Measurements from ENCODE around the gene ACBD6. TPM values are rescaled to one million over a fixed set of nuclear protein-coding genes. Genes with fewer than 3 reads are reported as not detected.
"Not testable (repeated sequence)": the region's sequence is repeated elsewhere in the genome, so short reads cannot be mapped to it uniquely, and the experiment has no call there.

ACBD6 gene
- total RNA-seq, 1 donor from 2014 or later: 16.2 TPM

GRCh38 chr1:180440335-180440734, 62.0 kb downstream of the ACBD6 start:
- intact Hi-C loops (cut with DNase I): no loop called here
- DNase-seq: no peak

DNA sequence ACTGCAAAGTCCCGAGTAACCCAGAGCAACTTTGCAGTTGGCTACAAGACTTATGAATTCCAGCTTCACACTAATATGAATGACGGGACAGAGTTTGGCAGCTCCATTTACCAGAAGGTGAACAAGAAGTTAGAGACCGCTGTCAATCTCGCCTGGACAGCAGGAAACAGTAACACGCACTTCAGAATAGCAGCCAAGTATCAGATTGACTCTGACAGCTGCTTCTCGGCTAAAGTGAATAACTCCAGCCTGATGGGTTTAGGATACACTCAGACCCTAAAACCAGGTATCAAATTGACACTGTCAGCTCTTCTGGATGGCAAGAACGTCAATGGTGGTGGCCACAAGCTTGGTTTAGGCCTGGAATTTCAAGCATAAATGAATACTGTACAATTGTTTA, 66.8 kb downstream of the ACBD6 start:
- intact Hi-C loops (cut with DNase I): no loop called here
- no peak for ATAC-seq (ENCODE audit: poor library complexity)
- no peak for DNase-seq

More at GRCh38 chr1:180440335-180440734, 62.0 kb downstream of the ACBD6 start:
- ATAC-seq (ENCODE audit: poor library complexity): no peak

DNA sequence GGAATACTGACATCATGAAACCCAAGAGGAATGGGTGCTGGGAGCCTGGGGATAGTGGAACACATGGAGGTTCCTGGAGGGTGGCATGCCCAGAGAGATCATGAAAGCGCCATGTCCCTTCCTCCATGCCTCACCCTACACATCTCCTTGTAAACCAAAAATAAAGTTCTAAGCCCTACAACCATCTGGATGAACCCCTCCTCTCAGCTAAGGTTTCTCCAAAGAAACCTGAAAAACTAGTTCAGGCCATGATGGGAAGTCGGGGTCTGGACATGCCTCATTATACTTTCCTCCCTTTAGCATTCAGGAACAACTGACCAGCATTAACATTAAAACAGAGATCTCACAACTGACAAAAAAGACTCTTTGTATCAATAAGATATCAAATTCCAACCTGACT, 68.5 kb downstream of the ACBD6 start:
- intact Hi-C loops (cut with DNase I): no loop called here
- DNase-seq (no peak), ATAC-seq (ENCODE audit: poor library complexity) (no peak)

- ATAC-seq (ENCODE audit: poor library complexity) (no peak), DNase-seq (no peak)
- intact Hi-C loops (cut with DNase I): no loop called here
Measured at GRCh38 chr1:180431683-180432082, 70.7 kb downstream of the ACBD6 start.

GRCh38 chr1:180428782-180429695, 73.3 kb downstream of the ACBD6 start:
- intact Hi-C loops (cut with DNase I): no loop called here
- ATAC-seq (ENCODE audit: poor library complexity) (no peak), DNase-seq (no peak)

GRCh38 chr1:180425952-180426351, 76.4 kb downstream of the ACBD6 start:
- ATAC-seq (ENCODE audit: poor library complexity) (no peak), DNase-seq (no peak)
- intact Hi-C loops (cut with DNase I): no loop called here

DNA sequence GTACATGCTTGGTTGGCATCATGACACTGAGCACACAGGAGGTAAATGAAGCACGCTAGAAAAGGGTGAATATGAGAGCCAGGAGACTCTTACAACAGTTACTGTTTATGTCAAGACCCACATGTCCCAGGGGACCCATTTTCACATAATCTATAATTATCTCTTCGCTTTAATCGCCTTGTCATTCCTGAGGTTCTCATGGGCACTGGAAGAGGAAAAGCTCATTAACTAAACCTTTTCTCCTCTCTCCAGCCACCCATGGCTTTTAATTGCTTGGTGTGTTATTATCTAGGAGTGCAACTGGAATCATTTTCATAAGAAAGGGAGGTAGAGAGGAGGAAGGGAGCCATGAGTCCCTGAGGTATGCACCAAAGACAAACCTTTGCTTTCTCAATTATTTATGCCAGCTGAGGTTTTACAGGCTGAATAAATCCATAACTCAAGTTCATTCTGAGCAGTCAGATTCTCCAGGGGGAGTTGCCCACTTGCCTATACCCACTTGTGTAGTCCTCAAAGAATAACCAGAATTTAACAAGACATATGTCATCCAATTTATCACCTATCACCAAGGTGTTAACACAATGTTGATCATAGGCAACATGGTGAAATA, 77.4 kb downstream of the ACBD6 start:
- intact Hi-C loops (cut with DNase I): no loop called here
- DNase-seq (no peak), ATAC-seq (ENCODE audit: poor library complexity) (no peak)

GRCh38 chr1:180421614-180422013, 80.8 kb downstream of the ACBD6 start:
- intact Hi-C loops (cut with DNase I): no loop called here
- DNase-seq (no peak), ATAC-seq (ENCODE audit: poor library complexity) (no peak)

DNA sequence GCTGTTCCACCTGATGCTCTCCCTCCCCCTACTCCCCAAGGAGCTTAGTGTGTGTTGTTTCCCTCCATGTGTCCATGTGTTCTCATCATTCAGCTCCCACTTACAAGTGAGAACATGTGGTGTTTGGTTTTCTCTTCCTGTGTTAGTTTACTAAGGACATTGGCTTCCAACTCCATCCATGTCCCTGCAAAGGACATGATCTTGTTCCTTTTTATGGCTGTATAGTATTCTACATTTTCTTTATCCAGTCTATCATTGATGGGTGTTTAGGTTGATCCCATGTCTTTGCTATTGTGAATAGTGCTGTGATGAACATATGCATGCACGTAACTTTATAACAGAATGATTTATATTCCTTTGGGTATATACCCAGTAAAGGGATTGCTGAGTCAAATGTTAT, 81.2 kb downstream of the ACBD6 start:
- intact Hi-C loops (cut with DNase I); ATAC-seq (ENCODE audit: poor library complexity); DNase-seq: not testable (repeated sequence)

- ATAC-seq (ENCODE audit: poor library complexity) (peak; percentile 46), DNase-seq (no peak)
- intact Hi-C loops (cut with DNase I): loop anchor here (2.0 kb wide), 1 partner anchor 163 kb away; no protein-coding TSS in a partner anchor
Measured at GRCh38 chr1:180415985-180416633, 86.3 kb downstream of the ACBD6 start.

- intact Hi-C loops (cut with DNase I): no loop called here
- ATAC-seq (ENCODE audit: poor library complexity) (peak; percentile 41), DNase-seq (no peak)
Measured at GRCh38 chr1:180415236-180415848, 87.0 kb downstream of the ACBD6 start.

DNA sequence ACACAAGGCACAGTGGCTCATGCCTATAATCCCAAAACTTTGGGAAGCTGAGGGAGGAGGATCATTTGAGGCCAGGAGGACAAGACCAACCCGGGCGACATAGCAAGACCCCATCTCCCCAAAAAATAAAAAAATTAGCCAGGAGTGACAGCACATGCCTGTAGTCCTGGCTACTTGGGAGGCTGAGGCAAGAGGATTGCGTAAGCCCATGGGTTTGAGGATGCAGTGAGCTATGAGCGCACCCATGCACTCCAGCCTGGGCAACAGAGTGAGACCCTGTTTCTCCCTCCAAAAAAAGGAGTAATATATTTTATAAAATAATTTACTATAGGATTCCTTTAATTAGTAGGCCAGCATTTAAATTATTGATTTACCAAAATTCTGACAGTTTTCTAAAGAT, 89.8 kb downstream of the ACBD6 start:
- no peak for DNase-seq
- ATAC-seq (ENCODE audit: poor library complexity): no peak
- intact Hi-C loops (cut with DNase I): no loop called here

DNA sequence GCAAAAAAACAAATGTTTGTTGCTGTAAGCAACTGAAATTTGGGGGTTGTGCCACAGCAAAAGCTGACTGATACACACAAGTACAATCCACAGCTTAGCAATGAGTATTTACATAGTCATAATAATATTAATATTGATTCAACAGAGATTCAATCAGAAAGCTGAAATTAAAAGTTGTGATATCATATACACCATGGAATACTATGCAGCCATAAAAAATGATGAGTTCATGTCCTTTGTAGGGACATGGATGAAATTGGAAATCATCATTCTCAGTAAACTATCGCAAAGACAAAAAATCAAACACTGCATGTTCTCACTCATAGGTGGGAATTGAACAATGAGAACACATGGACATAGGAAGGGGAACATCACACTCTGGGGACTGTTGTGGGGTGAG, 94.2 kb downstream of the ACBD6 start:
- intact Hi-C loops (cut with DNase I); DNase-seq; ATAC-seq (ENCODE audit: poor library complexity): not testable (repeated sequence)

- intact Hi-C loops (cut with DNase I): no loop called here
- no peak for ATAC-seq (ENCODE audit: poor library complexity)
- DNase-seq: no peak
Measured at GRCh38 chr1:180407051-180407450, 95.3 kb downstream of the ACBD6 start.

DNA sequence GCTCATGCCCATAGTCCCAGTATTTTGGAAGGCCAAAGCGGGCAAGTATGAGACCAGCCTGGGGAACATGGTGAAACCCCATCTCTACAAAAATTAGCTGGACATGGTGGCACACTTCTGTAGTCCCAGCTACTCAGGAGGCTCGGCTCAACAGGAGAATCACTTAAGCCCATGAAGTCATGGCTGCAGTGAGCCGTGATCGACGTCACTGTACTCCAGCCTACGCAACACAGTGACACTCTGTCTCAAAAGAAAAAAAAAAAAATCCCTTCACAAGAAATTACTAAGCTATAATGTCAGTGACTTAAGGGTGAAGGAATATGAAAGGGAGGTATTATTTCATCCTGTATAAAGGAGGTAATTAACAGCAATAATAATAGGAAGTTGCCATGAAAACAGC, 99.8 kb downstream of the ACBD6 start:
- intact Hi-C loops (cut with DNase I): no loop called here
- ATAC-seq (ENCODE audit: poor library complexity) (no peak), DNase-seq (no peak)

DNA sequence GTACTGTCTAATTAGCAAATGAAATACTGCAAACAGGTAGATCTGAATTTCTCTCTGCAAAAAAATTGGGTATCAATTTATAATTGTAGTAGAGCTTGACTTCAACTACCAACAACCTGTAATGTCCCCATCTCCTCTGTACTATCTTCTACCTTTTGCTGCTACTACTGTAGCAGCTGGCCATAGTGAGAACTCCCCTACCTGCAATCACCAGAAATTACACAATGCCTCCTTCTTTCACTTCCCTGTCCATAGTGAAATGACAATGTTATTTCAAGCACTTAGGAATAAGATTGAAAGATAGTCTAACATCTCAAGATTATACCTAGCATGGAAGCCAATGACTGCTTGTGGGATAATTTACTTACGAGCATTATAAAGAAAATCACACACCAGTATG, 100.4 kb downstream of the ACBD6 start:
- ATAC-seq (ENCODE audit: poor library complexity) (no peak), DNase-seq (no peak)
- intact Hi-C loops (cut with DNase I): no loop called here

DNA sequence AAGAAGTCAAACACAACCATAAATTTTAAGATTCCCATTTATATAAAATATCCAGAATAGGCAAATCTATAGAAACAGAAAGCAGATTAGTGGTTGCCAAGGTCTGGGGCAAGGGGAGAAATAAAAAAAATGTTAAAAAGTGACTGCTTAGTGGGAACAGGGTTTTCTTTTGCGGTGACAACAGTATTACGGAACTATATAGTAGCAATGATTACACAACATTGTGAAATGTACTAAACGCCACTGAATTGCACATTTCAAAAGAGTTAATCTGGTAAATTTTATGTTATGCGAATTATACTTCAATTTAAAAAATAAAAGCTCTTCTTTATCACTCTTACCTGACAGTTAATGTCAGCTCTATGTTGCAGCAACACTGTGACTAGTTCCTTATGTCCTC, 105.2 kb downstream of the ACBD6 start:
- ATAC-seq (ENCODE audit: poor library complexity): no peak
- intact Hi-C loops (cut with DNase I): no loop called here
- DNase-seq: no peak

GRCh38 chr1:180392427-180393145, 109.8 kb downstream of the ACBD6 start:
- DNase-seq: no peak
- intact Hi-C loops (cut with DNase I): no loop called here
- no peak for ATAC-seq (ENCODE audit: poor library complexity)

DNA sequence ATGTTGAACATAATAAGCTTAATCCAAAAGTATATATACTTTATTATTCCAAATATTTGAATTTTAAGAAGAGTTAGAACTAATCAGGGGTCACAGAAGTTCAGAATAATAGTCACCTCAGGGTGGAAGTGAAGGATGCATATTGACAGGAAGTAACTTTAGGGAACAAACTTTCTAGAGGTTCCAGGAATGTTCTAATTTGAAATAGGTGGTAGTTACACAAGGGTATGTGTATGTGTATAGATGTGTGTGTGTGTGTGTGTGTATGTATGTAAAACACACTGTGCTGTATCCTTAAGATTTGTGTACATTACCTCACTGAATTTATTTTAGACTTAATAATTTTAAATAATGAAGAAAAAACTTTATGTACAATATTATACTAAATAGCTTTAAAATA, 110.4 kb downstream of the ACBD6 start:
- ATAC-seq (ENCODE audit: poor library complexity): no peak
- intact Hi-C loops (cut with DNase I): no loop called here

More for the DNA sequence above, 110.4 kb downstream of the ACBD6 start:
- no peak for DNase-seq
